ENCODE results near the gene USP46. TPM values are rescaled to one million over a fixed set of nuclear protein-coding genes. Genes with fewer than 3 reads are reported as not detected.

Gene USP46
- total and polyA plus RNA-seq, 2 of the 13 experiments (the other 11 are each of a cell fraction or from before 2014, with no cell fraction given) = 4.7 to 17.4 TPM

- no peak overlapping the region for H3K4me2 ChIP-seq (ENCODE audit: low read depth, low read length)
- ATAC-seq (no peak), DNase-seq (ENCODE audit: low spot score) (no peak), FAIRE-seq (no peak)
- peak; percentile 82 for TF ChIP-seq PPARG (CRISPR knock-in tag; conservative IDR thresholded peaks at IDR 0.05)
- TF ChIP-seq, protein P1, sequence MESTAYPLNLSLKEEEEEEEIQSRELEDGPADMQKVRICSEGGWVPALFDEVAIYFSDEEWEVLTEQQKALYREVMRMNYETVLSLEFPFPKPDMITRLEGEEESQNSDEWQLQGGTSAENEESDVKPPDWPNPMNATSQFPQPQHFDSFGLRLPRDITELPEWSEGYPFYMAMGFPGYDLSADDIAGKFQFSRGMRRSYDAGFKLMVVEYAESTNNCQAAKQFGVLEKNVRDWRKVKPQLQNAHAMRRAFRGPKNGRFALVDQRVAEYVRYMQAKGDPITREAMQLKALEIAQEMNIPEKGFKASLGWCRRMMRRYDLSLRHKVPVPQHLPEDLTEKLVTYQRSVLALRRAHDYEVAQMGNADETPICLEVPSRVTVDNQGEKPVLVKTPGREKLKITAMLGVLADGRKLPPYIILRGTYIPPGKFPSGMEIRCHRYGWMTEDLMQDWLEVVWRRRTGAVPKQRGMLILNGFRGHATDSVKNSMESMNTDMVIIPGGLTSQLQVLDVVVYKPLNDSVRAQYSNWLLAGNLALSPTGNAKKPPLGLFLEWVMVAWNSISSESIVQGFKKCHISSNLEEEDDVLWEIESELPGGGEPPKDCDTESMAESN (CRISPR knock-in tag; conservative IDR thresholded peaks at IDR 0.05) = no peak
- TF ChIP-seq ZNF205 (CRISPR knock-in tag; IDR thresholded peaks at IDR 0.05) = no peak
- no peak for TF ChIP-seq ZNF383 (CRISPR knock-in tag; IDR thresholded peaks at IDR 0.05; ENCODE audit: borderline replicate concordance)
- TF ChIP-seq SSRP1 (CRISPR knock-in tag; IDR thresholded peaks at IDR 0.05) = no peak
- TF ChIP-seq ZSCAN30 (CRISPR knock-in tag; IDR thresholded peaks at IDR 0.05) = no peak
- TF ChIP-seq HNF4A (CRISPR knock-in tag; IDR thresholded peaks at IDR 0.05) = 0 out of 2 replicates have a peak, but pooled peaks have one; percentile 35
- TF ChIP-seq AHR (CRISPR knock-in tag; IDR thresholded peaks at IDR 0.05) = no peak
- no peak for TF ChIP-seq PLSCR1 (CRISPR knock-in tag; IDR thresholded peaks at IDR 0.05; ENCODE audit: borderline replicate concordance)
- peak; percentile 15; the same call in 1 of the 2 replicates for TF ChIP-seq RXRB (CRISPR knock-in tag; IDR thresholded peaks at IDR 0.05; ENCODE audit: borderline replicate concordance)
- TF ChIP-seq BRCA1 (CRISPR knock-in tag; IDR thresholded peaks at IDR 0.05) = no peak
- intact Hi-C loops (cut with micrococcal nuclease; ENCODE audit: unreplicated experiment) (no loop called here), in situ Hi-C loops (cut with HindIII; ENCODE audit: extremely low pct_ligation_motif_present, low pct_unique_long_range_greater_than_20kb) (loop anchor here (5.0 to 10.0 kb wide), 3 partner anchors 50 to 427 kb away; no protein-coding TSS in a partner anchor)
- no peaks in the 10 kb centered on the region; a peak in 1 of 5 replicates for H3K27me3 ChIP-seq (ENCODE audit: control insufficient read depth in 1 of 2, insufficient read depth in 2 of 2, low read length in 2 of 2)
- no peak overlapping the region for H3K4me3 ChIP-seq (replicated peaks in 1 of 3; ENCODE audit: insufficient read depth in 1 of 3, low read depth in 2 of 3, low read length in 3 of 3)
- no peak overlapping the region for H3K27ac ChIP-seq (ENCODE audit: extremely low read length, insufficient read depth, low read length)
- no peaks in the 10 kb centered on the region for H4K20me1 ChIP-seq (ENCODE audit: insufficient read depth, low read length)
- peaks cover 43% of the 10 kb centered on the region for H3K4me1 ChIP-seq (ENCODE audit: insufficient read depth, low read length)
- H3K9me3 ChIP-seq (ENCODE audit: low read length) = peaks cover 8% of the 10 kb centered on the region
- 70% methylated on average over 4 of the region's 4 CpGs for WGBS (ENCODE audit: low lambda C conversion rate)
- CTCF ChIA-PET (ENCODE audit: low intra/inter-chr PET ratio, low total read pairs) = no interaction called here
- BruUV-seq (replicated peaks) = no TSS peak
- no peaks in the 10 kb centered on the region for H3K36me3 ChIP-seq (replicated peaks in 1 of 2; ENCODE audit: control insufficient read depth in 1 of 2, insufficient read depth in 2 of 2, low read length in 2 of 2)
- POLR2A ChIA-PET = interaction anchor here (7.0 kb wide), 1 partner anchor 51 kb away, joined by 74 read pairs; no protein-coding TSS in a partner anchor
- H3K79me2 ChIP-seq (ENCODE audit: insufficient read depth, low read length) = peaks cover 8% of the 10 kb centered on the region
- no peak overlapping the region for H3K9ac ChIP-seq (ENCODE audit: insufficient read depth, low read depth, low read length)
- H2AFZ ChIP-seq (ENCODE audit: low read length) = no peak overlapping the region
Measured at GRCh38 chr4:52661966-52662690, 3.0 kb upstream of the USP46 start.

All from HepG2 (cell line).